NT2/D1 (cell line): ENCODE data around the gene TOR1B.
A peak's percentile ranks its signal among the peaks of the same experiment; 100 is the strongest.
"Not testable (repeated sequence)": the region's sequence is repeated elsewhere in the genome, so short reads cannot be mapped to it uniquely, and the experiment has no call there.

Experiments
- DNase-seq: peaks from one replicate; pipeline ENCODE4 v3.0.0-alpha.2; 2011; ENCODE audit warnings: low read depth, low spot score
- H3K27me3 ChIP-seq: 2 replicates; pipeline ENCODE4 v1.6.0; 2011; ENCODE audit warnings: mild to moderate bottlenecking; ENCODE audit not compliant: insufficient read length, insufficient read depth
- H3K36me3 ChIP-seq: 2 replicates; pipeline ENCODE4 v1.6.1; 2011; ENCODE audit warnings: mild to moderate bottlenecking, low read length, mixed read lengths; ENCODE audit not compliant: insufficient read depth, insufficient read length
- H3K4me1 ChIP-seq: 2 replicates; pipeline ENCODE4 v1.5.1; 2011; ENCODE audit not compliant: insufficient read depth, insufficient read length
- H3K4me3 ChIP-seq: 2 replicates; pipeline ENCODE4 v1.5.1; 2011; ENCODE audit warnings: low read depth; ENCODE audit not compliant: insufficient read length
- H3K9ac ChIP-seq: 2 replicates; pipeline ENCODE4 v1.6.0; 2011; ENCODE audit warnings: low read depth; ENCODE audit not compliant: insufficient read length
- H3K9me3 ChIP-seq: 2 replicates; pipeline ENCODE4 v1.5.1; 2011; ENCODE audit warnings: mild to moderate bottlenecking, low read length; ENCODE audit not compliant: insufficient read depth
- SUZ12 ChIP-seq: IDR thresholded peaks from 2 replicates; pipeline ENCODE4 v1.6.1; 2011; ENCODE audit not compliant: insufficient read length, insufficient read depth; ENCODE audit errors: extremely low read depth
- YY1 ChIP-seq: IDR thresholded peaks from 2 replicates; pipeline ENCODE4 v1.6.1; 2011; ENCODE audit not compliant: insufficient read length, insufficient read depth
- ZNF274 ChIP-seq: IDR thresholded peaks from 2 replicates; pipeline ENCODE4 v1.6.1; 2011; ENCODE audit warnings: mild to moderate bottlenecking, low read depth, low read length

TOR1B gene

GRCh38 chr9:129786481-129786880, 16.5 kb upstream of the TOR1B start:
- no peaks in the 10 kb centered on the region for H3K27me3 ChIP-seq
- no peaks in the 10 kb centered on the region for H3K36me3 ChIP-seq
- no peak for DNase-seq
- no peaks in the 10 kb centered on the region for H3K9me3 ChIP-seq
- no peaks in the 10 kb centered on the region for H3K4me1 ChIP-seq
- H3K4me3 ChIP-seq: no peak overlapping the region
- H3K9ac ChIP-seq: no peak overlapping the region
- no peak for TF ChIP-seq ZNF274
- no peak for TF ChIP-seq YY1
- TF ChIP-seq SUZ12: no peak

GRCh38 chr9:129794549-129794948, 8.4 kb upstream of the TOR1B start:
- no peak for TF ChIP-seq SUZ12
- TF ChIP-seq ZNF274: no peak
- no peak for TF ChIP-seq YY1
- Histone ChIP-seq H3K9me3 (no peaks in the 10 kb centered on the region), H3K27me3 (no peaks in the 10 kb centered on the region), H3K36me3 (no peaks in the 10 kb centered on the region), H3K9ac (no peak overlapping the region), H3K4me3 (no peak overlapping the region), H3K4me1 (no peaks in the 10 kb centered on the region)
- DNase-seq: no peak

- not testable (repeated sequence) for H3K27me3 ChIP-seq, DNase-seq, H3K4me1 ChIP-seq, H3K4me3 ChIP-seq, H3K9me3 ChIP-seq, H3K36me3 ChIP-seq, H3K9ac ChIP-seq
These were observed 7.0 kb upstream of the TOR1B start for GRCh38 chr9:129796029-129796428.

GRCh38 chr9:129798973-129799372, 4.0 kb upstream of the TOR1B start:
- H3K9me3 ChIP-seq: no peaks in the 10 kb centered on the region
- DNase-seq: no peak
- H3K36me3 ChIP-seq: no peaks in the 10 kb centered on the region
- no peaks in the 10 kb centered on the region for H3K27me3 ChIP-seq
- no peak overlapping the region for H3K4me3 ChIP-seq
- H3K4me1 ChIP-seq: peaks cover 4% of the 10 kb centered on the region
- no peak overlapping the region for H3K9ac ChIP-seq
- TF ChIP-seq ZNF274: no peak
- no peak for TF ChIP-seq SUZ12
- no peak for TF ChIP-seq YY1

GRCh38 chr9:129801504-129801903, 1.5 kb upstream of the TOR1B start:
- Histone ChIP-seq H3K4me1 (peaks cover 6% of the 10 kb centered on the region), H3K36me3 (peaks cover 21% of the 10 kb centered on the region), H3K9me3 (no peaks in the 10 kb centered on the region), H3K9ac (no peak overlapping the region), H3K27me3 (no peaks in the 10 kb centered on the region), H3K4me3 (no peak overlapping the region)
- no peak for DNase-seq
- TF ChIP-seq ZNF274 (no peak), SUZ12 (no peak)

- Histone ChIP-seq H3K36me3 (peaks cover 39% of the 10 kb centered on the region), H3K4me3 (peak overlapping the region; percentile 91), H3K4me1 (peaks cover 6% of the 10 kb centered on the region), H3K27me3 (no peaks in the 10 kb centered on the region), H3K9me3 (no peaks in the 10 kb centered on the region), H3K9ac (peak overlapping the region; percentile 90)
- DNase-seq: no peak
- TF ChIP-seq YY1: no peak
- no peak for TF ChIP-seq ZNF274
- TF ChIP-seq SUZ12: no peak
These were observed 684 bp downstream of the TOR1B start for GRCh38 chr9:129803676-129804060.

- Histone ChIP-seq H3K9ac (no peak overlapping the region), H3K9me3 (no peaks in the 10 kb centered on the region), H3K27me3 (no peaks in the 10 kb centered on the region), H3K36me3 (peaks cover 63% of the 10 kb centered on the region), H3K4me3 (no peak overlapping the region), H3K4me1 (peaks cover 6% of the 10 kb centered on the region)
- TF ChIP-seq YY1 (no peak), SUZ12 (no peak), ZNF274 (no peak)
- DNase-seq: no peak
These were observed 3.1 kb downstream of the TOR1B start for GRCh38 chr9:129806061-129806460.

GRCh38 chr9:129809346-129809745, 6.4 kb downstream of the TOR1B start:
- H3K36me3 ChIP-seq: peaks cover 92% of the 10 kb centered on the region
- H3K27me3 ChIP-seq: no peaks in the 10 kb centered on the region
- no peaks in the 10 kb centered on the region for H3K9me3 ChIP-seq
- no peak for DNase-seq
- no peak overlapping the region for H3K9ac ChIP-seq
- TF ChIP-seq ZNF274: no peak
- no peak for TF ChIP-seq SUZ12
- no peak for TF ChIP-seq YY1
- H3K4me1 ChIP-seq: peaks cover 5% of the 10 kb centered on the region
- H3K4me3 ChIP-seq: no peak overlapping the region
